Smooth muscle cell of the pulmonary artery (primary cell): ENCODE measurements around the gene TNRC6B. TPM values are rescaled to one million over a fixed set of nuclear protein-coding genes. Genes with fewer than 3 reads are reported as not detected.

Experiments used
- total RNA-seq: library from RNA; depleted of rRNA; stranded (reverse); fragments of >200 nt; gene quantifications from 2 replicates; pipeline ENCODE4 v1.2.3, GENCODE V29; 2014

TNRC6B gene, protein sequence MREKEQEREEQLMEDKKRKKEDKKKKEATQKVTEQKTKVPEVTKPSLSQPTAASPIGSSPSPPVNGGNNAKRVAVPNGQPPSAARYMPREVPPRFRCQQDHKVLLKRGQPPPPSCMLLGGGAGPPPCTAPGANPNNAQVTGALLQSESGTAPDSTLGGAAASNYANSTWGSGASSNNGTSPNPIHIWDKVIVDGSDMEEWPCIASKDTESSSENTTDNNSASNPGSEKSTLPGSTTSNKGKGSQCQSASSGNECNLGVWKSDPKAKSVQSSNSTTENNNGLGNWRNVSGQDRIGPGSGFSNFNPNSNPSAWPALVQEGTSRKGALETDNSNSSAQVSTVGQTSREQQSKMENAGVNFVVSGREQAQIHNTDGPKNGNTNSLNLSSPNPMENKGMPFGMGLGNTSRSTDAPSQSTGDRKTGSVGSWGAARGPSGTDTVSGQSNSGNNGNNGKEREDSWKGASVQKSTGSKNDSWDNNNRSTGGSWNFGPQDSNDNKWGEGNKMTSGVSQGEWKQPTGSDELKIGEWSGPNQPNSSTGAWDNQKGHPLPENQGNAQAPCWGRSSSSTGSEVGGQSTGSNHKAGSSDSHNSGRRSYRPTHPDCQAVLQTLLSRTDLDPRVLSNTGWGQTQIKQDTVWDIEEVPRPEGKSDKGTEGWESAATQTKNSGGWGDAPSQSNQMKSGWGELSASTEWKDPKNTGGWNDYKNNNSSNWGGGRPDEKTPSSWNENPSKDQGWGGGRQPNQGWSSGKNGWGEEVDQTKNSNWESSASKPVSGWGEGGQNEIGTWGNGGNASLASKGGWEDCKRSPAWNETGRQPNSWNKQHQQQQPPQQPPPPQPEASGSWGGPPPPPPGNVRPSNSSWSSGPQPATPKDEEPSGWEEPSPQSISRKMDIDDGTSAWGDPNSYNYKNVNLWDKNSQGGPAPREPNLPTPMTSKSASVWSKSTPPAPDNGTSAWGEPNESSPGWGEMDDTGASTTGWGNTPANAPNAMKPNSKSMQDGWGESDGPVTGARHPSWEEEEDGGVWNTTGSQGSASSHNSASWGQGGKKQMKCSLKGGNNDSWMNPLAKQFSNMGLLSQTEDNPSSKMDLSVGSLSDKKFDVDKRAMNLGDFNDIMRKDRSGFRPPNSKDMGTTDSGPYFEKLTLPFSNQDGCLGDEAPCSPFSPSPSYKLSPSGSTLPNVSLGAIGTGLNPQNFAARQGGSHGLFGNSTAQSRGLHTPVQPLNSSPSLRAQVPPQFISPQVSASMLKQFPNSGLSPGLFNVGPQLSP (N-terminal part only)
- 17.9 and 21.8 TPM in 2 replicates for total RNA-seq

DNA sequence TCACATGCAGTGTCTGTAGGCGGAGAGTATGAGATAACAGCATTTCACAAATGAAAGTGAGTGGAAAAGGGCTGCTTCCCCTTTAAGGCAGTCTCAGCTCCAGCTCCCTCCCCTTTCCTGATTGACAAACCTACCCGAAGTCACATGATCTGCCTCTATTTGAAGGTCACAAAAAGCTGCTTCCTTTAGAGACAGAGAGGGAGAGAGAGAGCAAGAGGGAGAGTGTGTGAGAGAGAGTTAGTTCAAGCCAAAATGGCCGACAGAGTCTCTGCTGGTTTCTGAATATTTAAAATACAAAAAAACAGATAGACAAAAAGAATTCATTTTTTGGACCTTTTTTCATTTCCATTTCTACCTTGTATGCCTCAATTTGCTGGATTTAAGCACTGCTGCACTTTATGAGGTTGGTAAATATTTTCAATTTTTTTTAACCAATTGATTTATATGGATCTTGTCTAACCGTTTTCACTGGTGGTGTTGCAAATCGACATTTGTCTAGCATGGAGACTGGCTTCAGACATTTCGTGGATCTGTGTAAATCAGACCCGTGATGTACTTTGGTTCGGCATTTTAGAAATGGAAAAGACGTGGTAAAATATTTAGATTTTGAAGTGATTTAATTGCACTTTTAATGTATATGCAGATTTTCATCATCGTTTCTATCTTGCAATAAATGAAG is at the start of gene TNRC6B:
TNRC6B (plus strand) TSS at position 188 of the 679 bp plus-strand sequence; CDS start at position 399, 211 bp downstream.

DNA sequence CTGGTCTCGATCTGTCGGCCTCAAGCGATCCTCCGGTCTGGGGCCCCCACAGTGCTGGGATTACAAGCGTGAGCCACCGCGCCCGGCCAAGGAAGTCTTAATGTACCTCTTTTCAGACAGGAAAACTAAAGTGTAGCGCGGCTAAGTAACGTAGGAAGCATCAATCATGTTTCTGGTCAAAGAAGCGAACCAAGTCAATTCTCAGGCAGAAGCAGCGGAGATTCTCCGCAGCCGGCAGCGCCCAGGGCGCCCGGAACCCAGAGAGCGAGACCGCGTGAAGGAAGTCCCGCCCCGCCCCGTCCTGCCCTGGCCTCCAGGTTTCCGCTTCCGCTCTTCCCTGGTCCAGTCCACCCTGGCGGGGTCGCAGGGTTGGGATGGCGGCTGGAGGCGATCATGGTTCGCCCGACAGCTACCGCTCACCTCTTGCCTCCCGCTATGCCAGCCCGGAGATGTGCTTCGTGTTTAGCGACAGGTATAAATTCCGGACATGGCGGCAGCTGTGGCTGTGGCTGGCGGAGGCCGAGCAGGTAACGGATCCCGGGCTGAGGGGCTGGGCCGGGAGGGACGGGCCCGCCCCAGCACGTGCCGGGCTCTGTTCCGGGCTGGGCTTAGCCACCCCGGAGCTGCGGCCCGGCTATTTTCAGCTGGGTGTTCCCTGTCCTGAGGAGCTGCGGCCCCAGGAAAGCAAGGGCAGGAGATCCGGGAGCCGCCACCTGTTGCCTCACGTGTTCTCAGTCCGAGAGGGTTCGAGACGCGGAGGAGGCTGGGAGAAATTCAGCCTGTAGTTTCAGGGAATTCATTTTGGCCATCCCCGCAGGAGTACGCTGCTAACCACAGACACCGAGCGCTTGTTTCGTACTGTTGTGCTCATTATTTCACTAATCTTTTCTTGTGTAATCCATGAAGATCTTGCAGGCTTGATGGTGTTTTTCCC is 168.7 kb downstream of the TNRC6B start, which contains the start of gene ADSL:
ADSL (plus strand) TSS at position 316 of the 934 bp plus-strand sequence; CDS start at position 375, 59 bp downstream.

Other genes starting within 250 kb of the TNRC6B start
- not detected in 2 replicates for gene TMA7B, start 217.5 kb upstream of the TNRC6B start, total RNA-seq
- under 0.01 TPM in 1 of 2 replicates, not detected in the other for gene FAM83F, start 183.0 kb upstream of the TNRC6B start, total RNA-seq
- gene ADSL, start 168.6 kb downstream of the TNRC6B start, total RNA-seq, result 74.1 and 78.9 TPM in 2 replicates
- 57.9 and 63.7 TPM in 2 replicates for gene SGSM3, start 192.7 kb downstream of the TNRC6B start, total RNA-seq